GM13977 (cell line): Measurements from ENCODE around the gene RGS12.

Experiments used
- DNase-seq: peaks from one replicate; pipeline ENCODE4 v3.0.0; 2012; ENCODE audit warnings: low spot score
- CTCF ChIP-seq: IDR thresholded peaks from 2 replicates; pipeline ENCODE4 v1.5.1; 2012; ENCODE audit warnings: mild to moderate bottlenecking, control low read depth; ENCODE audit not compliant: insufficient read depth; ENCODE audit errors: extremely low read depth, missing control alignments
- in situ Hi-C: fragments of 300-500 bp; cut with MboI; formaldehyde crosslinking; loops from one replicate; pipeline ENCODE4 v1.12.0; 2022; ENCODE audit warnings: low sequenced_read_pairs, low pct_unique_long_range_greater_than_20kb, mixed read lengths, inconsistent platforms; ENCODE audit not compliant: unreplicated experiment

Gene RGS12

GRCh38 chr4:3342182-3342854 lies 49.5 kb downstream of the RGS12 start:
- DNase-seq: no peak
- TF ChIP-seq CTCF: no peak
- in situ Hi-C loops: loop anchor here (10.0 kb wide), 1 partner anchor 112 kb away; no protein-coding TSS in a partner anchor
